Activated naive CD4-positive, alpha-beta T cell treated with anti-CD3 and anti-CD28 coated beads, Interleukin-2, amount 50 U/mL, for 72 hours (primary cell): ENCODE data around the gene INHBC. TPM values are rescaled to one million over a fixed set of nuclear protein-coding genes. Genes with fewer than 3 reads are reported as not detected.
"Not testable (repeated sequence)": the region's sequence is repeated elsewhere in the genome, so short reads cannot be mapped to it uniquely, and the experiment has no call there.

Experiments
- ATAC-seq, 2 donors: fragments of 150-1000 bp; cut with Tn5 transposase; 2 replicates each; pipeline ENCODE4 v1.10.0; 2021; ENCODE audit warnings: mild to moderate bottlenecking in 2 of 2, moderate library complexity in 2 of 2
- DNase-seq, 2 donors: peaks; one replicate each; pipeline ENCODE4 v3.0.0; 2021 to 2022; ENCODE audit warnings: low spot score in 2 of 2
- H3K27ac Mint-ChIP-seq, 2 donors: one replicate each; pipeline ENCODE4 v1.8.0; 2022; ENCODE audit warnings: mild to moderate bottlenecking in 2 of 2, mixed read lengths in 2 of 2
- H3K36me3 Mint-ChIP-seq, 2 donors: one replicate each; pipeline ENCODE4 v1.8.0; 2022; ENCODE audit warnings: mixed read lengths in 2 of 2
- H3K9me3 Mint-ChIP-seq, 2 donors: one replicate each; pipeline ENCODE4 v1.8.0; 2022; ENCODE audit warnings: mixed read lengths in 2 of 2
- total RNA-seq, 2 donors: library from RNA; stranded (reverse); gene quantifications; one replicate each; pipeline ENCODE4 v1.2.3, GENCODE V29; 2022

Gene INHBC, protein sequence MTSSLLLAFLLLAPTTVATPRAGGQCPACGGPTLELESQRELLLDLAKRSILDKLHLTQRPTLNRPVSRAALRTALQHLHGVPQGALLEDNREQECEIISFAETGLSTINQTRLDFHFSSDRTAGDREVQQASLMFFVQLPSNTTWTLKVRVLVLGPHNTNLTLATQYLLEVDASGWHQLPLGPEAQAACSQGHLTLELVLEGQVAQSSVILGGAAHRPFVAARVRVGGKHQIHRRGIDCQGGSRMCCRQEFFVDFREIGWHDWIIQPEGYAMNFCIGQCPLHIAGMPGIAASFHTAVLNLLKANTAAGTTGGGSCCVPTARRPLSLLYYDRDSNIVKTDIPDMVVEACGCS
- not detected for total RNA-seq

- peak within 1 kb of the TSS; percentile 46 to 79 for H3K27ac Mint-ChIP-seq
- peak in 1 of 2 donors; percentile 53 for DNase-seq
- H3K36me3 Mint-ChIP-seq: peaks cover 7 to 13% of the 10 kb centered on the region in 2 donors
- ATAC-seq: no peak
- no peaks in the 10 kb centered on the region for H3K9me3 Mint-ChIP-seq
Observed at GRCh38 chr12:57434517-57435223, at the start of gene INHBC. Gene INHBC (plus strand): TSS chr12:57434784. CDS start chr12:57434887, 103 bp downstream.

DNA sequence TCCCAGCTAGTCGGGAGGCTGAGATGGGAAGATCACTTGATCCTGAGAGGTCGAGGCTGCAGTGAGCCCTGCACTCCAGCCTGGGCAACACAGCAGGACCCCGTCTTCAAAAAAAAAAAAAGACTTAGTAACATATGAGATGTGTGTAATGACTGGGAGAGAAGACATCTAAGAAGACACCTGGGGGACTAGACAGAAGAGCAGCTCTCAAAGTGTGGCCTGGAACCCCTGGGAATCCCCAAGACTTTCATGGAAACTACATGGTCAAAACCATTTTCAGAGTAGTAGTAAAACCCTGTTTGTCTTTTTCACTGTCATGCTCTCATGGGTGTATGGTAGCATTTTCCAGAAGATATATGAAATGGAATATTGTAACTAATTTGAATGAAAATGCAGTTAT is 49.0 kb upstream of the INHBC start:
- Mint-ChIP-seq H3K36me3 (peaks cover 0 to 10% of the 10 kb centered on the region in 2 donors), H3K9me3 (no peaks in the 10 kb centered on the region), H3K27ac (peak overlapping the region in 1 of 2 donors; percentile 50)
- DNase-seq (no peak), ATAC-seq (peak in 1 of 2 donors; percentile 60)

GRCh38 chr12:57386187-57386720 is 48.3 kb upstream of the INHBC start:
- Mint-ChIP-seq H3K9me3 (no peaks in the 10 kb centered on the region), H3K27ac (peak overlapping the region in 1 of 2 donors; percentile 60), H3K36me3 (peaks cover 0 to 6% of the 10 kb centered on the region in 2 donors)
- no peak for ATAC-seq
- no peak for DNase-seq

DNA sequence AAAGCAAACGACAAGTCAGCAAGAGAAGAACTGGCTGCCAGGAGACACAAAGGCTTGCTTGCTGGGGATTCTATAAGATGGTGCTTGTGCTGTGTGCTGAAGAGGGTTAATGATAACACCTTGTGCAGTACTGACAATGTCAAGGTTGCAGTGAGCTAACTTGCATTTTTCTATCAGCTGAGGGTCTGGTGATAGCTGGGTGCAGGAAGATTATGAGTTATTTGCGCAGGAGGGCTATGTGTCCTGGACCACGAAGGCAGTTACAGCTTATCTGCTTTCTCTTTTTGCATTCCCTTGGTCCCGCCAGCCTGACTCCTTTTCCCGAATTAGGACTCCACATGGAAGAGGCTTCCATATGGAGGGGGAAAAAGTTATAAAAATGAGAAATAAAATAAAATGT is 46.2 kb upstream of the INHBC start:
- no peak for ATAC-seq
- H3K36me3 Mint-ChIP-seq: peaks cover 0 to 9% of the 10 kb centered on the region in 2 donors
- H3K9me3 Mint-ChIP-seq: no peaks in the 10 kb centered on the region
- no peak for DNase-seq
- no peak overlapping the region for H3K27ac Mint-ChIP-seq

DNA sequence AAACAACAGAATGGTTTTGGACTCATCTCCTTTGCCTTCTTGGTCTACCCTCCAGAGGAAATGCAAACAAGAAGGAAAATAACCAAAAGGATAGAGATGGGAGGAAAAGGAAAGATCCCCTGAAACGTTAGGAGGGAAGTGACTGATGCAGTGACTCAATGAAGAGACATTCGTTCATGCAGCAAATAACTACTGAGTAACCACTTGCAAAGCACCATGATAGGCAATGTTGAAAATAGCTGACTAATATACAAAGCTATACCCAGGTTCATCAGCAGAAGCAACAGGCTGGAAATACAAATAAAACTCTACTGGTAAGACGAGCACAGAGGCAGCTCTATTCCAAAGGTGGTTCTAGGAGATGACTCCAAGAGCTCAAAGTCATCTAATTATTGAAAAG is 45.6 kb upstream of the INHBC start:
- peaks cover 0 to 13% of the 10 kb centered on the region in 2 donors for H3K36me3 Mint-ChIP-seq
- H3K27ac Mint-ChIP-seq: no peak overlapping the region
- H3K9me3 Mint-ChIP-seq: no peaks in the 10 kb centered on the region
- ATAC-seq: no peak
- DNase-seq: no peak

GRCh38 chr12:57390174-57390573 is 44.4 kb upstream of the INHBC start:
- no peak overlapping the region for H3K27ac Mint-ChIP-seq
- H3K36me3 Mint-ChIP-seq: peaks cover 0 to 13% of the 10 kb centered on the region in 2 donors
- no peak for ATAC-seq
- H3K9me3 Mint-ChIP-seq: no peaks in the 10 kb centered on the region
- no peak for DNase-seq

DNA sequence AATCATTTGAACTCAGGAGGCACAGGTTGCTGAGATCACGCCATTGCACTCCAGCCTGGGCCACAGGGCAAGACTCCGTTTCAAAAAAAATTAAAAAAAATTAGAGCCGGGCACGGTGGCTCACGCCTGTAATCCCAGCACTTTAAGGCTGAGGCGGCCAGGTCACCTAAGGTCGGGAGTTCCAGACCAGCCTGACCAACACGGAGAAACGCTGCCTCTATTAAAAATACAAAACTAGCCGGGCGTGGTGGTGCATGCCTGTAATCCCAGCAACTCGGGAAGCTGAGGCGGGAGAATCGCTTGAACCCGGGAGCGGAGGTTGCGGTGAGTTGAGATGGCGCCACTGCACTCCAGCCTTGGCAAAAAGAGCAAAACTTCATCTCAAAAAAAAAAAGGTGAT is 39.5 kb upstream of the INHBC start:
- ATAC-seq: no peak
- Mint-ChIP-seq H3K27ac (no peak overlapping the region), H3K36me3 (peaks cover 0 to 16% of the 10 kb centered on the region in 2 donors), H3K9me3 (no peaks in the 10 kb centered on the region)
- DNase-seq: no peak

GRCh38 chr12:57397441-57397840 is 37.1 kb upstream of the INHBC start:
- Mint-ChIP-seq H3K36me3 (peaks cover 0 to 16% of the 10 kb centered on the region in 2 donors), H3K9me3 (no peaks in the 10 kb centered on the region), H3K27ac (no peak overlapping the region)
- no peak for DNase-seq
- ATAC-seq: no peak

GRCh38 chr12:57399718-57400463 is 34.7 kb upstream of the INHBC start:
- not testable (repeated sequence) for ATAC-seq
- peak overlapping the region in 1 of 2 donors; percentile 8 for H3K27ac Mint-ChIP-seq

GRCh38 chr12:57401165-57401564 is 33.4 kb upstream of the INHBC start:
- H3K27ac Mint-ChIP-seq: no peak overlapping the region
- H3K9me3 Mint-ChIP-seq: no peaks in the 10 kb centered on the region
- H3K36me3 Mint-ChIP-seq: no peaks in the 10 kb centered on the region
- no peak for DNase-seq
- ATAC-seq: no peak

More at GRCh38 chr12:57399718-57400463, 34.7 kb upstream of the INHBC start:
- not testable (repeated sequence) for DNase-seq, H3K36me3 Mint-ChIP-seq, H3K9me3 Mint-ChIP-seq

- DNase-seq, H3K36me3 Mint-ChIP-seq, H3K9me3 Mint-ChIP-seq, ATAC-seq, H3K27ac Mint-ChIP-seq: not testable (repeated sequence)
Observed at GRCh38 chr12:57402156-57402555, 32.4 kb upstream of the INHBC start.

- ATAC-seq (peak; percentile 93 to 99), DNase-seq (no peak)
Observed at GRCh38 chr12:57404966-57405640, 29.5 kb upstream of the INHBC start.

GRCh38 chr12:57410534-57410933 is 24.1 kb upstream of the INHBC start:
- no peaks in the 10 kb centered on the region for H3K36me3 Mint-ChIP-seq
- H3K27ac Mint-ChIP-seq: no peak overlapping the region
- no peaks in the 10 kb centered on the region for H3K9me3 Mint-ChIP-seq
- DNase-seq (no peak), ATAC-seq (no peak)

More at GRCh38 chr12:57404966-57405640, 29.5 kb upstream of the INHBC start:
- no peaks in the 10 kb centered on the region for H3K9me3 Mint-ChIP-seq
- H3K27ac Mint-ChIP-seq: no peak overlapping the region
- no peaks in the 10 kb centered on the region for H3K36me3 Mint-ChIP-seq

DNA sequence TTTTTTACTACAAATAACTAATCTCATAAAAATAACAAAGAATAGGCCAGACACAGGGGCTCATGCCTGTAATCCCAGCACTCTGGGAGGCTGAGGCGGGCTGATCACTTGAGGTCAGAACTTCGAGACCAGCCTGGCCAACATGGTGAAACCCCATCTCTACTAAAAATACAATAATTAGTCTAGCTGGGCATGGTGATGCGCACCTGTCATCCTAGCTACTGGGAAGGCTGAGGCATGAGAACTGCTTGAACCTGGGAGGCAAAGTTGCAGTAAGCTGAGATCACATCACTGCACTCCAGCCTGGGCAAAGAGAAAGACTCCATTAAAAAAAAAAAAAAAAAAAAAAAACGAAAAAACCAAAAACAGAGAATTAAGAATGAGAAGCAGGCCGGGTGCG is 20.4 kb upstream of the INHBC start:
- not testable (repeated sequence) for H3K36me3 Mint-ChIP-seq, H3K27ac Mint-ChIP-seq, DNase-seq, H3K9me3 Mint-ChIP-seq, ATAC-seq

- no peak for DNase-seq
- no peak for ATAC-seq
- no peaks in the 10 kb centered on the region for H3K9me3 Mint-ChIP-seq
- no peak overlapping the region for H3K27ac Mint-ChIP-seq
- H3K36me3 Mint-ChIP-seq: no peaks in the 10 kb centered on the region
Observed at GRCh38 chr12:57415088-57415487, 19.5 kb upstream of the INHBC start.
